Spleen (tissue), 11 donors: Measurements from ENCODE around the gene SLC25A11. TPM values are rescaled to one million over a fixed set of nuclear protein-coding genes. Genes with fewer than 3 reads are reported as not detected.
A peak's percentile ranks its signal among the peaks of the same experiment; 100 is the strongest.
"Not testable (repeated sequence)": the region's sequence is repeated elsewhere in the genome, so short reads cannot be mapped to it uniquely, and the experiment has no call there.

ENCODE experiments used
- DNase-seq: peaks from one replicate; pipeline ENCODE4 v3.0.0-alpha.2; 2020
- H3K27ac ChIP-seq, 8 donors: fragments of 200-600 bp; sonication (generic) in 7 of 8; 1 replicate in 4 of 8; 2 replicates in 4 of 8; pipeline versions ENCODE4 v1.5.0 to v1.8.0; 2016 to 2021; ENCODE audit warnings: inconsistent platforms in 4 of 8, mild to moderate bottlenecking in 4 of 8, moderate library complexity in 1 of 8
- H3K27me3 ChIP-seq, 7 donors: fragments of 200-600 bp; sonication (generic) in 6 of 7; replicated peaks in 1 of 7; 1 replicate in 4 of 7; 2 replicates in 3 of 7; pipeline versions ENCODE4 v1.5.0 to v1.8.0; 2016 to 2021; ENCODE audit warnings: inconsistent platforms in 3 of 7, mild to moderate bottlenecking in 1 of 7
- H3K36me3 ChIP-seq, 6 donors: fragments of 200-600 bp; sonication (generic) in 5 of 6; 1 replicate in 4 of 6; 2 replicates in 2 of 6; pipeline versions ENCODE4 v1.5.0 to v1.8.0; 2016 to 2021; ENCODE audit warnings: inconsistent platforms in 2 of 6
- H3K4me1 ChIP-seq, 6 donors: fragments of 200-600 bp; sonication (generic) in 5 of 6; 1 replicate in 3 of 6; 2 replicates in 3 of 6; pipeline versions ENCODE4 v1.5.0 to v1.8.0; 2016 to 2021; ENCODE audit warnings: inconsistent platforms in 3 of 6
- H3K4me3 ChIP-seq, 8 donors: fragments of 200-600 bp; sonication (generic) in 7 of 8; 1 replicate in 4 of 8; 2 replicates in 4 of 8; pipeline versions ENCODE4 v1.5.0 to v1.8.0; 2016 to 2021; ENCODE audit warnings: inconsistent platforms in 4 of 8, mild to moderate bottlenecking in 4 of 8, moderate library complexity in 2 of 8
- H3K9me3 ChIP-seq, 8 donors: fragments of 200-600 bp; sonication (generic) in 7 of 8; 1 replicate in 4 of 8; 2 replicates in 4 of 8; pipeline versions ENCODE4 v1.5.0 to v1.8.0; 2016 to 2021; ENCODE audit warnings: inconsistent platforms in 4 of 8
- POLR2A ChIP-seq, 3 donors: fragments of 450-650 bp; IDR thresholded peaks; one replicate each; pipeline ENCODE4 v1.5.1; 2017; ENCODE audit warnings: antibody characterized with exemption in 3 of 3, mild to moderate bottlenecking in 1 of 3
- POLR2AphosphoS5 ChIP-seq, 3 donors: sonication (generic); formaldehyde crosslinking; IDR thresholded peaks; one replicate each; pipeline ENCODE4 v1.5.1; 2017; ENCODE audit warnings: antibody characterized with exemption in 3 of 3
- WGBS, 5 donors: extraction: QIAGEN DNeasy Blood & Tissue Kit in 3 of 5; methylation state at CpG; one replicate each; pipeline versions ENCODE4 v1.1.5 to v1.1.7; 2013 to 2018; 5-methylcytosine and 5-hydroxymethylcytosine counted together
- intact Hi-C: fragments of 100-400 bp; cut with DNase I; formaldehyde crosslinking; loops from one replicate; pipeline ENCODE4 v1.15.0; 2023; ENCODE audit warnings: low total_unique reads
- polyA plus RNA-seq, 3 donors: library from polyadenylated mRNA; stranded (reverse); fragments of 200-250 nt; gene quantifications; one replicate each; pipeline ENCODE4 v1.2.1, GENCODE V29; 2013
- total RNA-seq, 7 donors: library from RNA; depleted of rRNA in 3 of 7; stranded (reverse); fragments of >200 nt in 3 of 7; fragmentation: NEBNext Ultra II Directional in 4 of 7; extraction: Animal tissue kit (Norgen Biotek cat#: 25700) in 4 of 7; gene quantifications; one replicate each; pipeline versions ENCODE4 v1.1.0 to v1.2.1, GENCODE V29; 2016 to 2021
- TF ChIP-seq, protein P1 (sequence below), 11 experiments: fragments of 200-600 bp in 7 of 11; fragments of 450-650 bp in 4 of 11; sonication (generic) in 4 of 11; IDR thresholded peaks in 8 of 11; conservative IDR thresholded peaks in 3 of 11; 1 replicate in 7 of 11; 2 replicates in 4 of 11; pipeline versions ENCODE4 v1.4.0 to v1.8.0; 2016 to 2021; ENCODE audit warnings: antibody characterized with exemption in 11 of 11, inconsistent platforms in 4 of 11, mild to moderate bottlenecking in 1 of 11
- donor health status: healthy with polysubstance abuse.
- donor health status: DM: no; HTN: no; CAD: no; lungs with moderate emphysema.
- donor health status: DM: no; HTN: no; CAD: no.
- donor health status: Bipolar disorder and iron deficiency.
- donor health status: healthy.
- donor health status: DM: no; HTN: no; CAD: no.
- donor health status: DM: yes; HTN: yes; CAD: no.

SLC25A11 gene
- total and polyA plus RNA-seq, 10 donors: 22.1 to 61.0 (median 40.7) TPM

DNA sequence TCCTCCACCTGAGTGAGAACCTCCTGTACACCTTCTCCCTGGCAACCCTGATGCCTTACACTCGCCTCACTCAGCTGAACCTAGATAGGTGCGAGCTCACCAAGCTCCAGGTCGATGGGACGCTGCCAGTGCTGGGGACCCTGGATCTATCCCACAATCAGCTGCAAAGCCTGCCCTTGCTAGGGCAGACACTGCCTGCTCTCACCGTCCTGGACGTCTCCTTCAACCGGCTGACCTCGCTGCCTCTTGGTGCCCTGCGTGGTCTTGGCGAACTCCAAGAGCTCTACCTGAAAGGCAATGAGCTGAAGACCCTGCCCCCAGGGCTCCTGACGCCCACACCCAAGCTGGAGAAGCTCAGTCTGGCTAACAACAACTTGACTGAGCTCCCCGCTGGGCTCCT is 7.1 kb downstream of the SLC25A11 start:
- 91 to 99% (median 92%) methylated on average over 12 of the region's 12 CpGs for WGBS, 5 donors
- Histone ChIP-seq H3K4me1 (peaks cover 8 to 51% (median 18%) of the 10 kb centered on the region in 6 donors), H3K9me3 (no peaks in the 10 kb centered on the region), H3K36me3 (peaks cover 0 to 26% (median 13%) of the 10 kb centered on the region in 6 donors), H3K4me3 (no peak overlapping the region), H3K27ac (no peak overlapping the region), H3K27me3 (no peaks in the 10 kb centered on the region)
- no peak for DNase-seq
- no peak for TF ChIP-seq POLR2A (IDR thresholded peaks at IDR 0.05)
- TF ChIP-seq, protein P1, sequence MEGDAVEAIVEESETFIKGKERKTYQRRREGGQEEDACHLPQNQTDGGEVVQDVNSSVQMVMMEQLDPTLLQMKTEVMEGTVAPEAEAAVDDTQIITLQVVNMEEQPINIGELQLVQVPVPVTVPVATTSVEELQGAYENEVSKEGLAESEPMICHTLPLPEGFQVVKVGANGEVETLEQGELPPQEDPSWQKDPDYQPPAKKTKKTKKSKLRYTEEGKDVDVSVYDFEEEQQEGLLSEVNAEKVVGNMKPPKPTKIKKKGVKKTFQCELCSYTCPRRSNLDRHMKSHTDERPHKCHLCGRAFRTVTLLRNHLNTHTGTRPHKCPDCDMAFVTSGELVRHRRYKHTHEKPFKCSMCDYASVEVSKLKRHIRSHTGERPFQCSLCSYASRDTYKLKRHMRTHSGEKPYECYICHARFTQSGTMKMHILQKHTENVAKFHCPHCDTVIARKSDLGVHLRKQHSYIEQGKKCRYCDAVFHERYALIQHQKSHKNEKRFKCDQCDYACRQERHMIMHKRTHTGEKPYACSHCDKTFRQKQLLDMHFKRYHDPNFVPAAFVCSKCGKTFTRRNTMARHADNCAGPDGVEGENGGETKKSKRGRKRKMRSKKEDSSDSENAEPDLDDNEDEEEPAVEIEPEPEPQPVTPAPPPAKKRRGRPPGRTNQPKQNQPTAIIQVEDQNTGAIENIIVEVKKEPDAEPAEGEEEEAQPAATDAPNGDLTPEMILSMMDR (IDR thresholded peaks at IDR 0.05 in 8 of 11, conservative IDR thresholded peaks at IDR 0.05 in 3 of 11): no peak
- peak in 1 of 3 donors; percentile 69 for TF ChIP-seq POLR2AphosphoS5 (IDR thresholded peaks at IDR 0.05)
- intact Hi-C loops: loop anchor here (10.0 kb wide), 1 partner anchor 62 kb away; the partner anchor contains the start of genes INCA1 and KIF1C

- no peaks in the 10 kb centered on the region for H3K27me3 ChIP-seq
- no peak for DNase-seq
- H3K36me3 ChIP-seq: peaks cover 0 to 18% (median 5%) of the 10 kb centered on the region in 6 donors
- H3K4me3 ChIP-seq: no peak within 1 kb of the TSS
- TF ChIP-seq POLR2AphosphoS5 (IDR thresholded peaks at IDR 0.05): no peak
- H3K4me1 ChIP-seq: peaks cover 8 to 43% (median 16%) of the 10 kb centered on the region in 6 donors
- peak within 1 kb of the TSS in 2 of 8 donors; percentile 5 to 13 for H3K27ac ChIP-seq
- intact Hi-C loops: loop anchor here (10.0 kb wide), 1 partner anchor 63 kb away; the partner anchor contains the start of genes INCA1 and KIF1C
- H3K9me3 ChIP-seq: no peaks in the 10 kb centered on the region
- WGBS, 5 donors: 35 to 66% (median 41%) methylated on average over 14 of the region's 14 CpGs
These were observed 7.9 kb downstream of the SLC25A11 start, which contains the start of gene GP1BA for GRCh38 chr17:4931963-4932362. Gene GP1BA (plus strand): TSS chr17:4932277. CDS start chr17:4932605, 328 bp downstream.

DNA sequence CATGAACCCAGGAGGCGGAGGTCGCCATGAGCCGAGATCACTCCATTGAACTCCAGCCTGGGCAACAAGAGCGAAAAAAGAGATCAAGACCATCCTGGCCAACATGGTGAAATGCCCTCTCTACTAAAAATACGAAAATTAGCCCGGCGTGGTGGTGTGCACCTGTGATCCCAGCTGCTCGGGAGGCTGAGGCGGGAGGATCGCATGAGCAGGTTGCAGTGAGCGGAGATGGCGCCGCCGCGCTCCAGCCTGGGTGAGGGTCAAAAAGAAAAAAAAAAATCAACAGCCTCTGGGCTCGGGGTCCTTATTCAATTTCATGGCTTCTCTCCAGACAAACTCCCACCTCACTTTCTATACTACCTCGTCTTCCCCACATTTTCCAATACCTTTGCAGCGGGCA is 11.0 kb downstream of the SLC25A11 start:
- peak in 1 of 3 donors; percentile 23 for TF ChIP-seq POLR2AphosphoS5 (IDR thresholded peaks at IDR 0.05)
- TF ChIP-seq, protein P1 (IDR thresholded peaks at IDR 0.05 in 8 of 11, conservative IDR thresholded peaks at IDR 0.05 in 3 of 11): no peak
- Histone ChIP-seq H3K9me3 (no peaks in the 10 kb centered on the region), H3K27ac (no peak overlapping the region), H3K4me1 (peaks cover under 1 to 22% (median 8%) of the 10 kb centered on the region in 6 donors), H3K36me3 (peaks cover 0 to 4% (median 0%) of the 10 kb centered on the region in 6 donors), H3K4me3 (no peak overlapping the region), H3K27me3 (no peaks in the 10 kb centered on the region)
- no peak for DNase-seq
- whole genome bisulfite sequencing, 5 donors: 95 to 98% (median 97%) methylated on average over 18 of the region's 18 CpGs
- intact Hi-C loops: no loop called here

DNA sequence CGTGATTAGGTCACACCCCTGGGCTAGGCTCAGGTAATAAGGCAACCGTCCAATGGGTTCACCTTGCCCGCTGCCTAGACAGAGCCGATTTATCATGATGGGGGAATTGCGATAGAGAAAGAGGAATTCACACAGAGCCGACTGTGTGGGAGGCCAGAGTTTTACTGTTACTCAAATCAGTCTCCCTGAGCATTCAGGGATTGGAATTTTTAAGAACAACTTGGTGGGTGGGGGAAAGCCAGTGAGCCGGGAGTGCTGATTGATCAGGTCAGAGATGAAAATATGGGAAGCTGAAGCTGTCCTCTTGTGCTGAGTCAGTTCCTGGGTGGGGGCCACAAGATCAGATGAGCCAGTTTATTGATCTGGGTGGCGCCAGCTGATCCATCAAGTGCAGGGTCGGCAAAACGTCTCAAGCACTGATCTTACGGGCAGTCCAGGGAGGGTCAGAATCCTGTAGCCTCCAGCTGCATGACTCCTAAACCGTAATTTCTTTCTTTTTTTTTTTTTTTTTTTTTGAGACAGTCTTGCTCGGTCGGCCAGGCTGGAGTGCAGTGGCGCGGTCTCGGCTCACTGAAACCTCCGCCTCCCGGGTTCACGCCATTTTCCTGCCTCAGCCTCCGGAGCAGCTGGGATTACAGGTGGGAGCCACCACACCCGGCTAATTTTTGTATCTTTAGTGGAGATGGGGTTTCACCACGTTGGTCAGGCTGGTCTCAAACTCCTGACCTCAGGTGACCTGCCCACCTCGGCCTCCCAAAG is 13.1 kb downstream of the SLC25A11 start:
- H3K36me3 ChIP-seq, H3K27me3 ChIP-seq, DNase-seq, H3K4me3 ChIP-seq, H3K9me3 ChIP-seq, intact Hi-C loops, H3K27ac ChIP-seq, H3K4me1 ChIP-seq: not testable (repeated sequence)
- whole genome bisulfite sequencing, 5 donors: 84 to 92% (median 90%) methylated on average over 24 of the region's 24 CpGs

DNA sequence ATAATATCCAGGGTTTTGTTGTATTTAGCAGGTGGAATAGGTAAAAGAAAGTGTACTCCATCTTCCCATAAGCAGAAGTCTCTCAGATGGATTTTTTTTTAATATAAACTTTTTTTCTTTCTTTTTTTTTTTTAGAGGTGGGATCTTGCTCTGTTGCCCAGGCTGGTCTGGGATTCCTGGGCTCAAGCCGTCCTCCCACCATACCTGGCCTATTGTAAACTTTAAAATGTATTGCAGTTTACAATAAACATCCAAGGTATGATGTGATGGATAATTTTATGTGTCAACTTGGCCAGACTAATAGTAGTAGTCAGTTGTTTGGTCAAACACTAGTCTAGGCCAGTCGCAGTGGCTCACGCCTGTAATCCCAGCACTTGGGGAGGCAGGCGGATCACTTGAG is 18.5 kb downstream of the SLC25A11 start:
- DNase-seq: no peak
- WGBS, 5 donors: 90 to 99% (median 95%) methylated on average over 4 of the region's 4 CpGs
- TF ChIP-seq POLR2AphosphoS5 (IDR thresholded peaks at IDR 0.05): no peak
- TF ChIP-seq POLR2A (IDR thresholded peaks at IDR 0.05): no peak
- TF ChIP-seq, protein P1 (IDR thresholded peaks at IDR 0.05 in 8 of 11, conservative IDR thresholded peaks at IDR 0.05 in 3 of 11): no peak

More for the DNA sequence above, 18.5 kb downstream of the SLC25A11 start:
- Histone ChIP-seq H3K4me3 (no peak overlapping the region), H3K4me1 (peaks cover 0 to 10% (median 0%) of the 10 kb centered on the region in 6 donors), H3K36me3 (no peaks in the 10 kb centered on the region), H3K27me3 (no peaks in the 10 kb centered on the region), H3K9me3 (no peaks in the 10 kb centered on the region), H3K27ac (no peak overlapping the region)
- intact Hi-C loops: no loop called here
